DLD1 (cell line): ENCODE data around the gene ABCF2.

Source experiments
- in situ Hi-C: cut with HindIII; loops from 2 replicates; pipeline ENCODE4 v1.10.0; 2017; ENCODE audit warnings: low sequenced_read_pairs

ABCF2 gene

GRCh38 chr7:151198945-151199848, 27.8 kb downstream of the ABCF2 start:
- in situ Hi-C loops = no loop called here

DNA sequence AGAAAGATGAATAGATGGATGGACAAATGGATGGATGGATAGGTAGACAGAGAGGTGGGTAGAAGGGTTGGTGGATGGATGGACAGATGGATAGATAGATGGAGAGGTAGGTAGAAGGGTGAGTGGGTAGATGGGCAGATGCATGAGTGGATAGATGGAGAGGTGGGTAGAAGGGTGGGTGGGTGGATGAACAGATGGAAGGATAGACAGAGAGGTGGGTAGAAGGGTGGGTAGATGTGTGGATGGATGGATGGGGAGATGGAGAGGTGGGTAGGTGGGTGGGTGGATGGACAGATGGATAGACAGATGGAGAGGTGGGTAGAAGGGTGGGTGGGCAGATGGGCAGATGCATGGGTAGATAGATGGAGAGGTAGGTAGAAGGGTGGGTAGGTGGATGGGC, 29.1 kb downstream of the ABCF2 start:
- in situ Hi-C loops = no loop called here

- in situ Hi-C loops = no loop called here
Observed at GRCh38 chr7:151195616-151196450, 31.2 kb downstream of the ABCF2 start.

DNA sequence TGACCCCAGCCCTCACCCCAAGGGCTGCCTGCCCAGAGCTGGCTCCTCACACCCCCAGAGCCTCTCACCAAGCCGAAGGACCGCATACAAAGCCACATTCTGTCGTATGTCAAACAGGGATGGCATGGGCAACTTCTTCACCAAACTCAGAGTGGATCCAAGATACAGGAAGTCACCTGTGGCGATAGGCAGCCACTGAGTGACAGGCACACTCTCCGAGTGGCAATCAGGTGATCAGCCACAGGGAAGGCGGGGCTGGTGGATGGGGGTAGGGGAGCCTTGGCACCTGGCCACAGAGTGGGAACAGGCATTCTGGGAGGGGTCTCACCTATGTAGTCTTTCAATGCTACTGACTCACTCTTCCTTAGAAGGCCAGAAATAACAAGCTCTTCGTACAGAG, 32.8 kb downstream of the ABCF2 start:
- in situ Hi-C loops = no loop called here

GRCh38 chr7:151193203-151193978, 33.6 kb downstream of the ABCF2 start:
- in situ Hi-C loops = no loop called here

GRCh38 chr7:151192002-151192539, 34.9 kb downstream of the ABCF2 start:
- in situ Hi-C loops = no loop called here

DNA sequence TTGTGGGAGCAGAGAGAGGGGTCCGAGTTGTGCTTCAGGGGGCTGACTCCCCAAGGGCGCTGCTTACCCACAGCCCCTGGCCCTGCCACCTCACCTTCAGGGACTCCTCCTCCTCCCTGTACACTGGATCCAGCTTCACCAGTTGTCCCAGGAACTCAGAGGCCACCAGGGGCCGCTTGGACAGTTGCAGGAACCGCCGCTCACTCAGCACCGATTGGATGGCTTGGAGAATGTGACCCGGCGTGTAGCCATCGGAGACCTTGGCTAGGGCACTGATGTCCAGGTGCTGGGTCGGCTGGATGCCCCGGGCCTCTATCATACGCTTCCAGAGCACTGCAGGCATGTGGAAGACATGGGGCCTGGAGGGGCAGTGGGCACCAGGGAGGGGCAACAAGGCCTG, 35.5 kb downstream of the ABCF2 start:
- in situ Hi-C loops = no loop called here

GRCh38 chr7:151189038-151189437, 38.0 kb downstream of the ABCF2 start:
- in situ Hi-C loops = no loop called here

- in situ Hi-C loops = no loop called here
Observed at GRCh38 chr7:151188252-151188542, 38.8 kb downstream of the ABCF2 start.

GRCh38 chr7:151187409-151188251, 39.4 kb downstream of the ABCF2 start:
- in situ Hi-C loops = no loop called here

DNA sequence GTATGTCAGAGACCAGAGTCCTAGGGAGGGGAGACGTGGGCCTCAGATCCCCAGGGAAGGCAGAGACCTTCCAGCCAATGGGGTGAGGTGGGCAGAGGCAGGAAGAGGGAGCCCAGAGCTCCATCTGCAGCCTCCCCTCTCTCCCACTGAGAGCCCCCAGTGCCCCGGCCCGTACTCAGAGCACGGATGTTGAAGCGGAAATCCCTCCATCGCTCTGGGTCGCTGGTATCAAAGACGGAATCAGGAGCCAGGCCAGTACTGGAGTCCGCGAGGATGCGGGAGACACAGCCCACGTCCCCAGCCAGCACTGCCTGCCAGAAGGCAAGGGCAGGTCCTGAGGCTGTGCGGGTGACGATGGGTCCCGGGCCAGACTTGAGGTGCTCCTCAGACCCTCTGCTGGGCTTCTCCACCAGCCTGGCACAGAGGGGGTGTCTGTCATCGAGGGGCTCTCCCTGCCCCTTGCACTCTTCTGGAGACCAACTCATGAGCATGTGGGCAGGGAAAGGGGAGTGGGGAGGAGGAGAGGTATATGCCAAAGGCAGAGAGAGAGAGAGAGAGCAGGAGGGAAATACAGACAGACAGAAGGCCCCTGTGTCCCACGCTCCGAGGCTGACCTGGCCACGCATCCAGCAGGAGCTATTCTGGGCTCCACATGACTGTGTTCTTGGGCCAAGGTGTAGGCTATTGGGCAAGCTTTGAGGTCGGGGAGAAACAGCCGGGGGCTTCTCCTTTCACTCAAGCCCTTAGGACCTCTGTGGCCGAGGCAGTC, 40.2 kb downstream of the ABCF2 start, which contains the start of gene ASB10:
TSS of gene ASB10 (minus strand) at position 611 of the 769 bp plus-strand sequence. CDS start at position 491, 120 bp downstream.
- in situ Hi-C loops = no loop called here

DNA sequence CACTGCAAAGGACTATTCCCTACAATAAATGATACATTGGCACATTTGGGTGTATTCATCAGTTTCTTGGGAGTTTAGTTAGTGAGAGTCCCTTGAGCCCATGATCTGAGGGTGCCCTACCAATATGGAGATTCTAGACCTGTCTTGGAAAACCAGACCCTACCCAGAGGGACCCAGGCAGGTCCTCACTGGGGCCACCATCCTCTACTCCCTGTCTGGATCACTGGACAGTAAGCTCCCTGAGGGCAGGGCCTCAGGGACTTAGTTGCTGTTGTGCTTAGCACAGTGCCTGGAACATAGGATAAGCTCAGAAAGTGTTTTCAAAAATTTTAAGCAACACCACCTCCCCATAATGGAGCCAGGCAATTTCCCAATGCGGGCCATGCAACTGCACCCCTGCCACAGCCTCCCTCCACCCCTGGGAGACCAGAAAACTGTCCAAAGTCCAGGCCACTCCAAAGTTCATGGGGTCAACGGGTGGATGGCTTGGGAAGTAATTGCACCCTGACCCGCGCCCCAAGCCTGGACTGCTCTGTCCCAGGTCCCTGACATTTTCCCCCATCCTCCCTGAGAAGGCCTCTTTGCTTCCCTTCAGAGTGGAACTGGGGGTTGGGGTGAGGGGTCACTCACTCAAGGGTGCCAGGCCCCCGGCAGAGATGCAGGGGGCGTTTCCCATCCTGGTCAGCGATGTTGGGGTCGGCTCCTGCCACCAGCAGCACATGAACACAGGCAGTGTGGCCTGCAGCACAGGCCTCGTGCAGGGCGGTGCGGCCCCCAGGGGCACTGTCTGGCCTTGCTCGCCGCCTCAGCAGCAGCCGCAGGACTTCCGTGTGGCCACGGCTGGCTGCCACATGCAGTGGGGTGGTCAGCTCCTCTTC, 41.0 kb downstream of the ABCF2 start:
- in situ Hi-C loops = no loop called here

GRCh38 chr7:151181011-151181431, 46.0 kb downstream of the ABCF2 start:
- in situ Hi-C loops = no loop called here

GRCh38 chr7:151179946-151180345, 47.1 kb downstream of the ABCF2 start:
- in situ Hi-C loops = no loop called here

DNA sequence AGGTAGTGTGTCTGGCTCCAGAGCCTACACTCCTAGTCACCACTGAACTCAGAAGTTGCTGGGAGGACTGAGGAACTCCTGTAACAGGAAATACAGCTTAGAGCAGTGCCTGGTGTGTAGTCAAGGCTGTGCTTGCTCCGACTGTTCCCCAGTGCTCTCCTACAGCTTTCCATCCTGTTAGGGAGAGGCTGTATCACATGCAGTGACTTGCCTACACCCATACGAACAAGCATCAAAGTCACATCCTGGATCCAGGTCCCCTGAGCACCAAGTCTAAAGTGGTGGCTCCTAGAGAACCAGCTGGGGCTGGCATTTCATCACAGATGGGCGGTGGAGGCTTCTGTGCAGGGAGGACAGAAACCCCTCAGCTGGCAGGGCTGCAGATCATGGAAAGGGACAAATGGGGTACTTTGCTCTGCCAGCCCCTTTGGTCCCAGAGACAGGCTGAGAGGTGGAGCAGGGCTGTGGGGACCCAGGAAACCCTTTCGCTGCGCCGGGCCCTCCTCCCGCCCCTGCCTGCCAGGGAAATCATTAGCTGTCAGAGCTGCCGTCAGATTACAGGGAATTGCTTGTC, 47.6 kb downstream of the ABCF2 start:
- in situ Hi-C loops = no loop called here

- in situ Hi-C loops = no loop called here
Observed at GRCh38 chr7:151178831-151179230, 48.2 kb downstream of the ABCF2 start.

- in situ Hi-C loops = no loop called here
Observed at GRCh38 chr7:151178236-151178635, 48.8 kb downstream of the ABCF2 start.

DNA sequence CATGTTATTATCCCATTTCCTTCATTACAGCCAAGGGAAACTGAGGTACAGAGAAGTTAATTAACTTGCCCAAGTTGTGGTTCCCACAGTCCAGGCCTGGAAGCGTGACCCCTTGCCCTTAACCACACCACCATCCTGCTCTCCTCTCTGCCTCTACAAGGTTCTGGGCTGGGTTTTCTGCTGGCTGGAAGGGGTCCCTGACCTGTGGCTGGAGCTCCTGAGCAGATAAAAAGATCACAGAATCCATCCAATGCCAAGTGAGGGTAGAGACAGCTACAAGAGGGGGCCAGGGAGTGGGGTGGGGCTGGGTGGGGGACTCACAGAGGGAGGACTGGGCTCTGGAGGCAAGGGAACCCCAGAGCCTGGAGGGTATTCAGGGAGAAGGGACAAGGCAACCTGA, 49.7 kb downstream of the ABCF2 start:
- in situ Hi-C loops = no loop called here
